Adipocyte (in vitro differentiated cells): ENCODE results near the gene APH1B.

Experiments used
- DNase-seq: peaks from one replicate; pipeline ENCODE4 v3.0.0-alpha.2; 2015; ENCODE audit warnings: low read depth
- H3K27me3 ChIP-seq: replicated peaks from 2 replicates; pipeline ENCODE4 v1.7.0; 2013; ENCODE audit warnings: mild to moderate bottlenecking, low read length, moderate library complexity; ENCODE audit not compliant: control insufficient read depth, insufficient read depth
- H3K36me3 ChIP-seq: 2 replicates; pipeline ENCODE4 v1.7.0; 2013; ENCODE audit warnings: low read length, mild to moderate bottlenecking, moderate library complexity; ENCODE audit not compliant: control insufficient read depth, insufficient read depth, severe bottlenecking
- H3K4me1 ChIP-seq: 2 replicates; pipeline ENCODE4 v1.7.0; 2013; ENCODE audit warnings: mild to moderate bottlenecking, low read length, moderate library complexity; ENCODE audit not compliant: control insufficient read depth, insufficient read depth
- H3K4me3 ChIP-seq: 2 replicates; pipeline ENCODE4 v1.7.0; 2013; ENCODE audit warnings: mild to moderate bottlenecking, low read length, moderate library complexity
- H3K9ac ChIP-seq: 2 replicates; pipeline ENCODE4 v1.7.0; 2013; ENCODE audit warnings: mild to moderate bottlenecking, low read length, moderate library complexity
- H3K9me3 ChIP-seq: 2 replicates; pipeline ENCODE4 v1.7.0; 2013; ENCODE audit warnings: mild to moderate bottlenecking, low read length, moderate library complexity; ENCODE audit not compliant: control insufficient read depth

APH1B gene

GRCh38 chr15:63238796-63239195 is 38.6 kb upstream of the APH1B start:
- Histone ChIP-seq H3K4me1 (peaks cover 60% of the 10 kb centered on the region), H3K4me3 (no peak overlapping the region), H3K9ac (no peak overlapping the region), H3K36me3 (no peaks in the 10 kb centered on the region), H3K27me3 (no peaks in the 10 kb centered on the region), H3K9me3 (no peaks in the 10 kb centered on the region)
- DNase-seq: peak; percentile 75

GRCh38 chr15:63240109-63240508 is 37.3 kb upstream of the APH1B start:
- H3K9ac ChIP-seq: no peak overlapping the region
- H3K9me3 ChIP-seq: no peaks in the 10 kb centered on the region
- no peak for DNase-seq
- no peak overlapping the region for H3K4me3 ChIP-seq
- no peaks in the 10 kb centered on the region for H3K36me3 ChIP-seq
- H3K27me3 ChIP-seq: no peaks in the 10 kb centered on the region
- H3K4me1 ChIP-seq: peaks cover 60% of the 10 kb centered on the region

- Histone ChIP-seq H3K36me3 (no peaks in the 10 kb centered on the region), H3K9me3 (no peaks in the 10 kb centered on the region), H3K4me3 (no peak overlapping the region), H3K9ac (no peak overlapping the region), H3K27me3 (no peaks in the 10 kb centered on the region), H3K4me1 (peaks cover 59% of the 10 kb centered on the region)
- no peak for DNase-seq
Observed at GRCh38 chr15:63241316-63241715, 36.1 kb upstream of the APH1B start.

GRCh38 chr15:63243101-63243500 is 34.3 kb upstream of the APH1B start:
- Histone ChIP-seq H3K4me3 (no peak overlapping the region), H3K9ac (peak overlapping the region; percentile 27), H3K36me3 (no peaks in the 10 kb centered on the region), H3K9me3 (no peaks in the 10 kb centered on the region), H3K4me1 (peaks cover 66% of the 10 kb centered on the region), H3K27me3 (no peaks in the 10 kb centered on the region)
- peak; percentile 70 for DNase-seq

GRCh38 chr15:63243776-63244175 is 33.6 kb upstream of the APH1B start:
- H3K4me3 ChIP-seq: no peak overlapping the region
- no peaks in the 10 kb centered on the region for H3K27me3 ChIP-seq
- no peaks in the 10 kb centered on the region for H3K36me3 ChIP-seq
- no peak for DNase-seq
- H3K4me1 ChIP-seq: peaks cover 60% of the 10 kb centered on the region
- H3K9ac ChIP-seq: peak overlapping the region; percentile 27
- H3K9me3 ChIP-seq: no peaks in the 10 kb centered on the region

- DNase-seq: no peak
- Histone ChIP-seq H3K4me3 (peak overlapping the region; percentile 22), H3K9me3 (no peaks in the 10 kb centered on the region), H3K36me3 (no peaks in the 10 kb centered on the region), H3K4me1 (peaks cover 58% of the 10 kb centered on the region), H3K27me3 (no peaks in the 10 kb centered on the region), H3K9ac (peak overlapping the region; percentile 7)
Observed at GRCh38 chr15:63244399-63244798, 33.0 kb upstream of the APH1B start.

GRCh38 chr15:63244976-63245645 is 32.3 kb upstream of the APH1B start:
- Histone ChIP-seq H3K4me3 (peak overlapping the region; percentile 22), H3K4me1 (peaks cover 54% of the 10 kb centered on the region), H3K36me3 (no peaks in the 10 kb centered on the region), H3K27me3 (no peaks in the 10 kb centered on the region), H3K9me3 (no peaks in the 10 kb centered on the region), H3K9ac (peak overlapping the region; percentile 7)
- no peak for DNase-seq

GRCh38 chr15:63246691-63247469 is 30.5 kb upstream of the APH1B start:
- no peaks in the 10 kb centered on the region for H3K27me3 ChIP-seq
- peak overlapping the region; percentile 18 for H3K9ac ChIP-seq
- peaks cover under 1% of the 10 kb centered on the region for H3K36me3 ChIP-seq
- no peaks in the 10 kb centered on the region for H3K9me3 ChIP-seq
- DNase-seq: peak; percentile 96
- peaks cover 67% of the 10 kb centered on the region for H3K4me1 ChIP-seq
- H3K4me3 ChIP-seq: peak overlapping the region; percentile 52

GRCh38 chr15:63250312-63250965 is 27.0 kb upstream of the APH1B start:
- H3K4me1 ChIP-seq: peaks cover 38% of the 10 kb centered on the region
- H3K9ac ChIP-seq: no peak overlapping the region
- DNase-seq: peak; percentile 61
- no peaks in the 10 kb centered on the region for H3K27me3 ChIP-seq
- H3K4me3 ChIP-seq: no peak overlapping the region
- H3K9me3 ChIP-seq: no peaks in the 10 kb centered on the region
- H3K36me3 ChIP-seq: peaks cover 4% of the 10 kb centered on the region

GRCh38 chr15:63251701-63252100 is 25.7 kb upstream of the APH1B start:
- peaks cover 7% of the 10 kb centered on the region for H3K36me3 ChIP-seq
- DNase-seq: no peak
- no peaks in the 10 kb centered on the region for H3K27me3 ChIP-seq
- no peaks in the 10 kb centered on the region for H3K9me3 ChIP-seq
- no peak overlapping the region for H3K9ac ChIP-seq
- H3K4me1 ChIP-seq: peaks cover 38% of the 10 kb centered on the region
- no peak overlapping the region for H3K4me3 ChIP-seq

GRCh38 chr15:63252292-63252691 is 25.1 kb upstream of the APH1B start:
- Histone ChIP-seq H3K9ac (no peak overlapping the region), H3K36me3 (peaks cover 7% of the 10 kb centered on the region), H3K4me3 (no peak overlapping the region), H3K27me3 (no peaks in the 10 kb centered on the region), H3K9me3 (no peaks in the 10 kb centered on the region), H3K4me1 (peaks cover 40% of the 10 kb centered on the region)
- DNase-seq: no peak
